Stimulated activated CD4-positive, alpha-beta T cell treated with anti-CD3 and anti-CD28 coated beads, Interleukin-15, amount 100 ng/mL, for 24 hours (primary cell): ENCODE results near the gene GIGYF2.
"Not testable (repeated sequence)": the region's sequence is repeated elsewhere in the genome, so short reads cannot be mapped to it uniquely, and the experiment has no call there.

Source experiments
- DNase-seq: peaks from one replicate; pipeline ENCODE4 v3.0.0-alpha.2; 2020

The GIGYF2 gene

GRCh38 chr2:232897598-232898408 is 200.7 kb downstream of the GIGYF2 start:
- peak; percentile 79 for DNase-seq

DNA sequence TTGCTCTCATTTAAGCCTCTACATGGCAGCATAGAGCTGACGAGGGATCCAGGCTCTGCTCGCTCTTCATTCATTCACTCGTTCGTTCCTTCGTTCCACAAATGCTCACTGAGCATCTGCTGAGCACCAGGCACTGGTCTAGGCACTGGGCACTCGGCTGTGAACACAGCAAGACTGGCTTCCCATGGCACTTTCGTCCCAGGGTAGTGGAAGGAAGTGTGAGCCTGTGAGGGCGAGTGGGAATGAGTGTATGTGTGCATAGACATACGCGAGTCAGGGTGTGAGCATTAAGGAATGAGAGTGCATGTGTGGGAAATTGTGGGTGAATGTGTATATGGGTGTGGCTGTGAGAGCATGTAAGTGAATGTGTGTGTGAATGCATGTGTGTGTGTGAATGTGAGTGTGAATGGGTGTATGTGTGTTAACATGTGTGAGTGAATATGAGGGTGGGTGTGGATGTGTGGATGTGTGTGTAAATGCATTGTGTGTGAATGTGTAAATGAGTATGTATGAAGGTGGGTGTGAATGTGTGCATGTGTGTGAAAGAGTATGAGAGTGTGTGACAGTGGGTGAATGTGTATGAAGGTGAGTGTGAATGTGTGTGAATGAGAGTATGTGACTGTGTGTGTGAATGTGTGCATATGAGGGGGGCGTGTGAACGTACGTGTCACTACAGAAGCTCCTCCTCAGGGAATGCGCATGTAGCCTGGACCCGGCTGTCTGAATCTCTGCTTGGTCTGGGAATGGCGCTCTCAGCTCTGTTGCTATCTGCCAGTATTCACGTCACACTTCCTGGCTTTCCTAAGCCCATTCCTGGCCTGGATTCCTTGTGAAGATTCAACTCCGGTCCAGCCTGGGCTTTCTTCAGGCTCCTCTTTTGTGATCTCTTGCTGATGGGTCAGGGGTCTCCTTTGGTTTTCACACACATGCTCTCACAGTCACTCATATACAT is 201.7 kb downstream of the GIGYF2 start:
- DNase-seq: peak; percentile 25

DNA sequence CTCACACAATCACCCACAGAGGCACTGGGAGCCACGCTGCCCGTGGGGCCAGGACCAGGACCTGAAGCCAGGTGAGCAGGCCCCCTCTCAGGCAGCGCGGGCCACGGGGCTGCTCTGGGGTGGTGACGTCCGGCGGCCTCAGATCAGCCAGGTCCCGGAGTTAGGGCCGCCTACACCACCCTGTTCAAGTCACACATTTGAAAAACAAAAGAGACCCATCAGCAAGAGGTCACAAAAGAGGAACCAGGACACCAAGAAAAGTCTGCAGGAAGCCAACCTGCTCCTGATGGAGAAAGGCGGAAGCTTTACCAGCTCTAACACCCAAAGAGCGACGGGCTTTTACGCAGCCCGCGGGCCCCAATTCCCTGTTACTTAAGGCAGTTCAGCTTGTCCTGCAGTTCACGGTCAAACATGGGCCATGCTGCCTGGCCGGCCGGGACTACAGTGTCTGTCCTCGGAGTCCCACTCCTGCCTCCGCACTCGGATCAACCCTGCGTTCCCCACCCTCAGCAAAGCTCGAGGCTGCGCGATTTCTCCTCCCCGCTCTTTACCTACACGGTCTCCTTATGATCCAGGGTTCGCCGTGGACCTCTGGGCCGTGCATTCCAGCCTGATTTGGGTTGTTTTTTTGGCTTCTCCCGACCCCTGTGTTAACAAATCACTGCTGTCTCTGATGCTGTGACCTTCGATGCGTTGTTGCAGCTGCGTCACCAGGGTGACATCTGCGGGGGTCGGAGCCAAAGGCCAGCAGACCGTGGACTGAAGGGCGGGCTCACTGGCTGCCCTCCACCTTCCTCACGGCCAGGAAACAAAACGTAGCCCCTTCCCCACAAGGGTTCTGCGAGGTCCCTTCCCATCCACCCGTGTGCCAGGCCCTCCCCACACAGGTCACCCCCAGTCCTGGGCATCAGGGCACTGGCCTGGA is 203.9 kb downstream of the GIGYF2 start:
- DNase-seq: no peak

DNA sequence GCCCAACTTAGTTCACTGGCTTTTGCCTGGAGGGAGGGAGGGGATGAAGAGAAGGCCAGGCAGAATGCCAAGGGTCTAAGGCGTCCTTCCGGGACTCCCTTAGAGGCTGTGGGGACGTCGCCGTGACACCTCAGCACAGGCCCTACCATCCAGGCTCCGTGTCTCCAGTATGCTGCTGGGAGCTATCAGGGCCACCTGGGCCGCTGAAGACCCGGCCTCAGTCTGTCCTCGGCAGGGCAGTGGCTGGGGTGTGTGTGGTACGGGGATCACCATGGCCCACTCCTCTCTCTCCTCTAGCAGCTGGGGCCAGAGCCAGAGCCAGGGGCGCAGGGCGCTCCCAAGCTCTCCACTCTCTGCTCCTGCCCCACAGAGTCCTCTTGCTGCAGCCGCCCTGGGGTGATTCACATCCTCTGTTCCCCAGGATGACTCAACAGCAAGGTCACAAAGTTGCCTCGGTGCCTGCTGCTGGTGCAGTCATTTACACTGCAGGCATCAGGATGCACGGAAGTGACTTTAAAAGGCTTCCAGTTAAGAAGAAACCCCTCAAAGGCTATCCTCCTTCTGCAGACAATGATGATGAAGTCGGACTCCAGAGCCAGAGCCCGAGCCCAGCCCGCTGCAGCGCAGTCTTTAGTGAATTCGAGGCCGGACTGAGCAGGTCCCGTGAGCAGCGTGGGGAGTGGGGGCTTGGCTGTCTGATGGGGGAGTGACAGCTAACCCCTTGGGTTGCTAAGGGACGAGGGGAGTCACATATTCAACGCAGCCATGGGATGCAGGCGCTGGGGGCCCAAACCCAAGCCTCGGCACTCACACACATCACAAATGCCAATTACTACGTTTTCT is 204.8 kb downstream of the GIGYF2 start:
- DNase-seq: peak; percentile 73

GRCh38 chr2:232903989-232904388 is 206.9 kb downstream of the GIGYF2 start:
- no peak for DNase-seq

DNA sequence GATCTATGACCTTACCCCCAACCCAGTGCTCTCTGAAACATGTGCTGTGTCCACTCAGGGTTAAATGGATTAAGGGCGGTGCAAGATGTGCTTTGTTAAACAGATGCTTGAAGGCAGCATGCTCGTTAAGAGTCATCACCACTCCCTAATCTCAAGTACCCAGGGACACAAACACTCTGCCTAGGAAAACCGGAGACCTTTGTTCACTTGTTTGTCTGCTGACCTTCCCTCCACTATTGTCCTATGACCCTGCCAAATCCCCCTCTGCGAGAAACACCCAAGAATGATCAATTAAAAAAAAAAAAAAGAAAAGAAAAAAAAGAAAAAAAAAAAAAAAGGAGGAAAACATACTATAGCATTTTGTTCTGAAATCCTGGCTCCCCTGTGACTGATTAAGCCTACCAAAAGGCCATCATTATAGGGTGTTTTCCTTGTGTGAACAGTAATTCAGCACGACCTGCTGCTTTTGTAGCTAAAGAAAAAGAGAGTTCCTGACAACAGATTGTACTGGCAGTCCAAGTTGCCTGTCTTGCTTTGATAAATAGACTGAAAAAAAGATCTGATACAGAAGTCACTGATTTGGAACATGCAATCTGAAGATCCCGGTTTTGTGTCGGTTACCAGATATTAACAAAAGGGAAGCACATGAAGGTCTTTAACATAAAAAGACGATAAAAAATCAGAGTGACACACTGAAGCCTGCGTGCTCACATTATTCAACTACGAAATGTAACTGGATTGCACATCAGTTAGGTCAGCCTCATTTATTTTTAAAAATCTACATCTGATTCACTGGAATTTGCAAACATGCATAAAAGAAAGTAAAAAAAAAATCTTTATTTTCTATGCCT is 210.0 kb downstream of the GIGYF2 start:
- DNase-seq: not testable (repeated sequence)

DNA sequence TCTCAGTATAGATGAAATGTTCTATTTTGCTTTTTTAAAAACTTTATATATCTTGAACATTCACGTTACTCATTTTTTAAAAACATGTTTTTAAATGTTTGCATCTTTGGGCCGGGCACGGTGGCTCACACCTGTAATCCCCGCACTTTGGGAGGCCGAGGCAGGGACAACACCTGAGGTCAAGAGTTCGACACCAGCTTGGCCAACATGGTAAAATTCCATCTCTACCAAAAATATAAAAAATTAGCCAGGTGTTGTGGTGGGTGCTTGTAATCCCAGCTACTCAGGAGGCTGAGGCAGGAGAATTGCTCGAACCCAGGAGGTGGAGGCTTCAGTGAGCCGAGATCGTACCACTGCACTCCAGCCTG is 210.6 kb downstream of the GIGYF2 start:
- not testable (repeated sequence) for DNase-seq

DNA sequence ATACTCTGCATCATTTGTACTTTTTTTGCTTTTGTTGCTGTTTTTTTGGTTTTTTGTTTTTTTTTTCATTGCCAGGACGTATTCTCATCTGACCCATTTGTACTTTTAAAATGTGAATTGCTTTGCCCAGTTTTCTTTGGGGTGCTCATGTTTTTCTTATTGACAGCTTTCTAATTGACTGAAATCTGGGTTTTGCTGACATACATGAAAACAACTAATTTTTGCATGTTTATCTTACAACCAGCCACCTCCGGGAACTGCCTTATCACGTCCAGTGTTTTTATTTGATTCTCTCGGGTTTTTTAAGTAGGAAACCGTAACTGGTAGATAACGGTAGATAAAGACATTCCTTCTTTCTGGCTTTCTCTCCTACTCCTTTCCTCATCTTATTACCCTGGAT is 211.6 kb downstream of the GIGYF2 start:
- DNase-seq: no peak
